Fibroblast of mammary gland (primary cell): ENCODE results near the gene TAF6L.

Source experiments
- DNase-seq: peaks from one replicate; pipeline ENCODE4 v3.0.0-alpha.2; 2010; ENCODE audit warnings: low read depth
- H3K4me3 ChIP-seq: 2 replicates; pipeline ENCODE4 v1.5.1; 2011; ENCODE audit warnings: low read depth, mild to moderate bottlenecking, low read length, moderate library complexity; ENCODE audit not compliant: control insufficient read depth
- CTCF ChIP-seq: conservative IDR thresholded peaks from 2 replicates; pipeline ENCODE4 v1.5.1; 2011; ENCODE audit warnings: low read depth, low read length, inconsistent platforms; ENCODE audit not compliant: control insufficient read depth, insufficient read depth

TAF6L gene

GRCh38 chr11:62830904-62831519 is 59.8 kb downstream of the TAF6L start:
- TF ChIP-seq CTCF = no peak
- peak overlapping the region; percentile 67 for H3K4me3 ChIP-seq
- no peak for DNase-seq

DNA sequence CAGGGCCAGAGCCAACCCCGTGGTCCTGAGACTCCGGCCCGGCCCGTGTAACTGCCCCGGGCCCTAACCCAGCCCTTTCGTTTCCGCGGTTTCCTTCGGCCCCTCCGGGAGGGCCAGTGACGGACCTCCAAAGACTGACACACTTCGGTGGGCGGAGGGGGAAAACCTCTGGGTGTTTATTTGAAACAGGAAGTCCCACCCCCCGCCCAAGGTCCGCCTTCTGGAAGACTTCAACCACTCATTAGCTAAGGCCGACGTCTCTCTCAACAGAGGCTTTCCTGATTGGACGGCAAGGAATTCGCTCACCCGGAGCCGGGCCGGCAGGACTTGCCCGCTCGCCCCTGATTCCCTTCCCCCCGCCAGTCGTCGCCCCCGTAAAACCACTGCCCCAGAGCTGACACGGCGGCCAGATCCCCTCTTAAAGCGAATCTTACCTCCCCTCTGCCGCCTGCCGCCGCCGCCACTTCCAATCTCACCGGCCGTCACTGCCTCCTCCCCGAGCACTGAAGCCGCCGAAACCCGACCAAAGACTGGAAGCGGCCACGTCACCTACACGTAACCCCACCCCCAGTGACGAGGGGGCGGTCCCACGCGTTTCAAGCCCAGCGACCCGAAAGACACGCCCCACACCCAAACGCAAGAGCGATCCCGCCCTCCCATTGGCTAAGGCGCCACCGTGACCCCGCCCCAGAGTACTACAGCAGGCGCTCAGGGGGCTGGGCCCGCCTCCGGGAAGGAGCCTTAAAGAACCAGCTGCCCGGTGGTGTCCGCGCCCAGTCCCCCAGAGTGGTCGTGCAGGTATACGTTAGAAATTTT is 60.5 kb downstream of the TAF6L start, which contains the start of gene STX5:
Gene STX5, minus strand, starts transcription at position 532 of the 816 bp plus-strand sequence. CDS start 808 bp downstream, outside the sequence.
- TF ChIP-seq CTCF = no peak
- DNase-seq = peak; percentile 98
- peak within 1 kb of the TSS; percentile 67 for H3K4me3 ChIP-seq

- DNase-seq = peak; percentile 47
- peak within 1 kb of the TSS; percentile 67 for H3K4me3 ChIP-seq
- no peak for TF ChIP-seq CTCF
Measured at GRCh38 chr11:62832336-62833234, 61.4 kb downstream of the TAF6L start, which contains the start of gene TEX54. Gene TEX54, minus strand, starts transcription at chr11:62832841.

DNA sequence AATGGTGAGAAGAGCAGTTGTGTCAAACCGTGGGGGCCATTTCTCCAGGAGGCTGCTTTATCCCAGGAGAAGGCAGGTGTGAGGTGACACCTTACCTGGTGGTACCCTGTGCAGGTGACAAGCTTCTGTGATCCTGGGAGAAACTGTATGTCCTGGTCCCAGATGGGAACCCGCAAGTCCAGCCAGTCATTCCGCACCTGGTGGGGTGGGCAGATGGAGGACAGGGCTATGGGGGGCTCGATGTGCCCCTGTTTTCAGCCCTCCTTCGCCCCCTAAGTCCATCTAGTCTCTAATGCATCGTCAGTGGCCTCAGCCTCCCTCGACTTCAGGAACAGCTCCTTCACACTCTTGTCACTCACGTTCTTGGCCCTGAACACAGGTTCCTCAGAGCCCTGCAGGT is 64.1 kb downstream of the TAF6L start:
- no peak for TF ChIP-seq CTCF
- DNase-seq = no peak
- no peak overlapping the region for H3K4me3 ChIP-seq
